Keratinocyte (primary cell): ENCODE measurements around the gene PCCA.

Experiments used
- EZH2 ChIP-seq: IDR thresholded peaks from one replicate; pipeline ENCODE4 v1.6.1; 2012; ENCODE audit warnings: inconsistent platforms, mild to moderate bottlenecking, low read length, moderate library complexity
- TF ChIP-seq, protein P1 (sequence below), 3 experiments: IDR thresholded peaks in 1 of 3; conservative IDR thresholded peaks in 1 of 3; optimal IDR thresholded peaks in 1 of 3; 2 replicates in 2 of 3; 3 replicates in 1 of 3; pipeline versions ENCODE3 to v1.5.1; 2011; ENCODE audit warnings: low read length in 3 of 3, mild to moderate bottlenecking in 3 of 3, moderate library complexity in 2 of 3, control low read depth in 1 of 3, inconsistent platforms in 1 of 3; ENCODE audit not compliant: insufficient read depth in 2 of 3; ENCODE audit errors: extremely low read depth in 1 of 3

GRCh38 chr13:100106005-100106404, 17.1 kb downstream of the PCCA start:
- TF ChIP-seq, protein P1, sequence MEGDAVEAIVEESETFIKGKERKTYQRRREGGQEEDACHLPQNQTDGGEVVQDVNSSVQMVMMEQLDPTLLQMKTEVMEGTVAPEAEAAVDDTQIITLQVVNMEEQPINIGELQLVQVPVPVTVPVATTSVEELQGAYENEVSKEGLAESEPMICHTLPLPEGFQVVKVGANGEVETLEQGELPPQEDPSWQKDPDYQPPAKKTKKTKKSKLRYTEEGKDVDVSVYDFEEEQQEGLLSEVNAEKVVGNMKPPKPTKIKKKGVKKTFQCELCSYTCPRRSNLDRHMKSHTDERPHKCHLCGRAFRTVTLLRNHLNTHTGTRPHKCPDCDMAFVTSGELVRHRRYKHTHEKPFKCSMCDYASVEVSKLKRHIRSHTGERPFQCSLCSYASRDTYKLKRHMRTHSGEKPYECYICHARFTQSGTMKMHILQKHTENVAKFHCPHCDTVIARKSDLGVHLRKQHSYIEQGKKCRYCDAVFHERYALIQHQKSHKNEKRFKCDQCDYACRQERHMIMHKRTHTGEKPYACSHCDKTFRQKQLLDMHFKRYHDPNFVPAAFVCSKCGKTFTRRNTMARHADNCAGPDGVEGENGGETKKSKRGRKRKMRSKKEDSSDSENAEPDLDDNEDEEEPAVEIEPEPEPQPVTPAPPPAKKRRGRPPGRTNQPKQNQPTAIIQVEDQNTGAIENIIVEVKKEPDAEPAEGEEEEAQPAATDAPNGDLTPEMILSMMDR (optimal IDR thresholded peaks at IDR 0.05 in 1 of 3, IDR thresholded peaks at IDR 0.05 in 1 of 3, conservative IDR thresholded peaks at IDR 0.05 in 1 of 3; ENCODE audit: extremely low read depth in 1 of 3, insufficient read depth in 2 of 3, low read length in 3 of 3): no peak
- no peak for TF ChIP-seq EZH2
